Fibroblast of peridontal ligament (primary cell): Measurements from ENCODE around the gene POLR2F.
"Not testable (repeated sequence)": the region's sequence is repeated elsewhere in the genome, so short reads cannot be mapped to it uniquely, and the experiment has no call there.

ENCODE experiments used
- DNase-seq: peaks from one replicate; pipeline ENCODE4 v3.0.0-alpha.2; 2010; ENCODE audit errors: extremely low read depth

The POLR2F gene

DNA sequence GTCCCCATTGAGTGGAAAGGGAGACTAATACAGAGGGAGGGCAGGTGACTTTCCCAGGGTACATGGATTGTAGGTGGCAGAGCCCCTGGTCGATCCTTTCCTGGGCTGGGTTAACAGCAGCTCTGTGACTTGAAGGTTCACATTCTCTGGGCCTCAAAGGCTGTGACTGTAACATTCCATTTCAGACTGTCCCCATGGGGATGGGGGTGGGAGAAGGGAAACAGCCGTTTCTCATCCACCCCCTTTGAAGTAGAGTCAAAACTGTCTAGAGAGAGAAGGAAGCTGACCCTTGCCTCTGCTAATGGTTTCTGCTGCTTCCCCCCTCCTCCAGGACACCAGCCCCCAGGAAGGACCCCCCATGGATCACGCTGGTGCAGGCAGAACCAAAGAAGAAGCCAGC is 28.2 kb upstream of the POLR2F start:
- DNase-seq = no peak

DNA sequence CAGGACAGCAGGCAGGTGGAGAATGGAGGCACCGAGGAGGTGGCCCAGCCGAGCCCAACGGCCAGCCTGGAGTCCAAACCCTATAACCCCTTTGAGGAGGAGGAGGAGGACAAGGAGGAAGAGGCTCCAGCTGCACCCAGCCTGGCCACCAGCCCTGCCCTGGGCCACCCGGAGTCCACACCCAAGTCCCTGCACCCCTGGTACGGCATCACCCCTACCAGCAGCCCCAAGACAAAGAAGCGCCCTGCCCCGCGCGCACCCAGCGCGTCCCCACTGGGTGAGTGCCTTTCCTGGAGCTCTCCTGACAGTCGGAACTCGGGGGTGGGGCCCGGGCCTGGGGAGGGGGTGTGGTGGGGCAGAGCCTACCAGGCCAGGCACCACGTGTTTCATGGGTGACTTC is 27.7 kb upstream of the POLR2F start:
- no peak for DNase-seq

DNA sequence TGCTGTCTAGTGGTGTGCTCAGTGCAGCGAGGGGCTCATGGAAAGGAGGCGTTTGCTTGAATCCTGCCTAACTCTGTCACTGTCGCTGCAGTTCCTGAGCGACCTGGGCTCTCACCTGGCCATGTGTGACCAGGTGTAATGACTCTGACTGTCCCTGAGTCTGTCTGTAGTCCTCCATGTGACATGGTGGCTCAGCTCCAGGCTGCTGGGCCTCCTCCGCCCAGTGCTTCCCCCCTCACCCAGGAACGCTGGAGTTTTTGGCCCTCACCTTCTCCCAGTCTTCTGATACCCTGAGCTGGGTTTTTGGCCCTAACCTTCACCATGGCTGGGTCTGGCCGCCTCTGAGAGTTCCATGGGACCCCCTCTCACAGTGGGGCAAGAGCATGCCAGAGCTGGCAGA is 27.1 kb upstream of the POLR2F start:
- no peak for DNase-seq

DNA sequence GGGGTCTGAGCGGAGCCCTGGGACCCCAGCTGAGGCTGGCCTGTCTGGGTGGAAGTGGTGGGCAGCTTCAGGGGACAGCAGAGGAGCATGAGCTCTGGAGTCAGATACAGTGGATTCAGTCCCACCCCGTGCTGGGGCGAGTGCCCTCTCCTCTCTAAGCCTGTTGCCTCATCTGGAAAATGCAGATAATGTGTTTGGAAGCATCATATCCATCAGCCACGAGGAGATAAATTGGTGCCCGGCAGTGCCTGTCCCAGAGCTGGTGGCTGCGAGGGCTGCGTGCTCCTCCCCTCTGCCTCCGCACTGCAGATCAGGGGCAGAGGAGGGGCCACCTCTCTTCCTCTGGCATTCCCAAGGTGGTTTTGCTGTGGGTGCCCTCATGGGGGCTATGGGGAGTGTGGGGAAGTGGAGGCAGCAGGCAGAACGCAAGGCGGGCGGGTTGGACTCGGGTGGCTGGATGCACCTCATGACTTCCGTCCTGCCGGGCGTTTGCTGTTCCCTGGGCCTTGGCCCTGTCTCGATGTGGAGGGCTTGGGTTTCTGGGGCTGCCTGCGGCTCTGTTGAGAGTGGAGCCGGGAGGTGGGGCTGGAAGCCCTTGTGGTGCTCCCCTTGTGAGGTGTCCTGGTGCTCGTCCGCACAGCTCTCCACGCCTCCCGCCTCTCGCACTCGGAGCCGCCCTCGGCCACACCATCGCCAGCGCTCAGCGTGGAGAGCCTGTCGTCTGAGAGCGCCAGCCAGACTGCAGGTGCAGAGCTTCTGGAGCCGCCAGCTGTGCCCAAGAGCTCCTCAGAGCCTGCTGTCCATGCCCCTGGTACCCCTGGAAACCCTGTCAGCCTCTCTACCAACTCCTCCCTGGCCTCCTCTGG is 26.5 kb upstream of the POLR2F start:
- no peak for DNase-seq

DNA sequence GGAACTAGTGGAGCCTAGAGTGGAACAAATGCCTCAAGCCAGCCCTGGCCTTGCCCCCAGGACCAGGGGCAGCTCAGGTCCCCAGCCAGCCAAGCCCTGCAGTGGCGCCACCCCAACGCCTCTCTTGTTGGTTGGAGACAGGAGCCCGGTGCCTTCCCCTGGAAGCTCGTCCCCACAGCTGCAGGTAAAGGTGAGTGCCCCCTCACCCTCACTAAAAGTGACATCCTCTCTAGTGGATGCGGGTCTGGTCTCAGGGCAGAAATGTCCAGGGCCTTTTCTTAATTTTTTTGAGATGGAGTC is 25.9 kb upstream of the POLR2F start:
- no peak for DNase-seq

DNA sequence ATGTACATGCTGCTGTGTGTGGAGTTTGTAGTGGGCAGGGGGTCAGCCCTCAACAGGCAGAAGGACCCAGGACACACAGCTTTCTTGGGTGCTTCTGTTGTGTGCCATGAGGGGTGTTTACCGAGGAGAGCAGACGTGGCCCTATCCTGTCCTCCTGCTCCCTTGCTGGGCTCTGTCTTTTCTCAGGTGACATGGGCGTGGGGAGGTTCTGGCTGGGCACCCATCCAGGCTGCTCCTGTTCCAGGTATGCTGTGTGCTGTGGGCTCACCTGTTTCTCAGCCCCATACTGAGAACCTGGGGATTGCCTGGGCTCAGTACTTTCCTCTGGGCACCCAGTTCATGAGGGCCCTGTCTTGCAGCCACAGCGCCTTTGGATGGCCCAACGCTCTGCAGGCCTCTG is 24.1 kb upstream of the POLR2F start:
- no peak for DNase-seq

DNA sequence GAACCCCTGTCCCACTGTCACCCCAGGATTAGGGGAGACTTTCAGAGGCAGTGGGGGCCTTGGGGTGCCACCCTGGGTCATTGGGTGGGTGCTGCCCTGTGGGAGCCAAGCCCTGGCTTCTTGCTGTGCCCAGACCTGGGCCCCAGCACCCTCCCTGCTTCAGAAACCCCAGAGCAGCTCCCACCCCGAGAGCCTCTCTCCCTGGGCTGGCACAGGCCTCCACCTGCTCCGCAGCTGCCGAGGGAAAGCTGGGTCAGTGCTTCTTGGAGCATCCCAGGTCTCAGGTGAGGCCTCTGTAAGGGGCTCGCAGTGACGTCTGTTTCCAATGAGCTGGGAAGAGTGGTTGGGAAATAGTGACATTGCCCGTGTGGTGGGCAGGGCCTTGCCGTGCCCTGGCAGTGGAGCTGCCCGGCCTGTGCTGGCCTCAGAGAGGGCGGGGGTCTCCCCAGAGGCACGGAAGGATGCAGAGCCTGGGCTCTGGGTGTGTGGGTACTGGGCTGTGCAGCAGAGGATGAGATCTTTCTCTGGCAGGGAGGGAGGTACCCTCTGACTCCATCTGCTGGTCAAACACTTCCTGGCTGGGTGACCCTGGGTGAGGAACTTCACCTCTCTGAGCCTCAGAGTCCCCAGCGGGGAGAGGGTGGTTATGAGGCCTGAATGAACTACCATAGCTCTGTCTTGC is 23.1 kb upstream of the POLR2F start:
- peak; percentile 39 for DNase-seq

DNA sequence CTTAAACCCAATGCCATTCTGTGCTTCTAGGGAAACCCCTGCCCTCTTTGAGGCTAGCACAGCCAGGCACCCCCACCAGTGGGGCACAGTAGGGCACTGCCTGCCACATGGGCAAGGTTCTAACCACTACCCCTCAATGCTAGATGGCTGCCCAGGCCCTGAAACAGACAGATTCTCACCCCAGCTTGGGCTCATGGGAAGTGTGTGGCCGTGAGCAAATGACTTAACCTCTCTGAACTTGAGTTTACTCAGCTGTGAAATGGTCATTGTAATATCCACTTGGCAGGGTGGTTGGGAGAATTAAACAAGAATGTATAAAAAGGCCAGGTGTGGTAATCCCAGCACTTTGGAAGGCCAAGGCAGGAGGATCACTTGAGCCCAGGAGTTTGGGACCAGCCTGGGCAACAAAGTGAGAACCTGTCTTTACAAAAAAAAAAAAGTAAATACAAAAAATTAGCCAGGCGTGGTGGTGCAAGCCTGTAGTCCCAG is 22.5 kb upstream of the POLR2F start:
- DNase-seq = no peak

DNA sequence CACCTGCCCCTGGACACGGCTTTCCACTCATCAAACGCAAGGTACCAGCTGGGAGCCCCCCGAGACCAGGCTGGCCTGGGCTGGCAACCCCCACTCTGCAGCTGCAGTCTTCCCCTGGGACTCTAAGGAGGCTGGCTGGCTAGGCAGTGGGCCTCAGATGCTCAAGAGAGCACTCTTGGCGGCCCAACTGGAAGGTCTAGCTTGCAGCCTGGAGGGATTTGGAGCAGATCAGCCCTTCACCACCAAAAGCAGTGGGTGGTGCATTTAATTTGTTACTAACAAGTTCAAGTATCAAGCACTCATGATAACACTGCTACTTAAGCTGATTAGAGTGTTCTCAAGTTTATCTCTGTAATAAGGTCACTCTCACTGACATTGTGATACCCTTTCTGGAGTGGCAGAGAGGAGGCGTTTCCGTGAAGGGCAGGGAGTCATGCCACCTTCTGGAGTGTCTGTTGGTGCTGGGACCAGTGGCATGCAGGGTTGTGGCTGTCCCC is 21.6 kb upstream of the POLR2F start:
- no peak for DNase-seq

DNA sequence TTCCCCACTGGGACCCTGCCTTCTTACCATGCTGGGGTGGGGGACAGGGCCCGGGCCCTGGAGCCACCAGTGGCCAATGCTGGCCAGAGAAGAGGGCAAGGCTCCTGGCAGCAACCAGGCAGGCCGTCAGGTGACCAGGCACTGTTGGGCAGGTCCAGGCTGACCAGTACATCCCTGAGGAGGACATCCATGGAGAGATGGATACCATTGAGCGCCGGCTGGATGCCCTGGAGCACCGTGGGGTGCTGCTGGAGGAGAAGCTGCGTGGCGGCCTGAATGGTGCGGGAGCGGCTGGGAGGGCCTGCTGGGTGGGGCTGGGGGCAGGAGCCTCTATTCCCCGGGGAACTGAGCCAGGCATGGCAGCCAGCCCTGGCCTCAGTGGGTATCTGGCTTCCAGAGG is 21.1 kb upstream of the POLR2F start:
- DNase-seq = no peak

DNA sequence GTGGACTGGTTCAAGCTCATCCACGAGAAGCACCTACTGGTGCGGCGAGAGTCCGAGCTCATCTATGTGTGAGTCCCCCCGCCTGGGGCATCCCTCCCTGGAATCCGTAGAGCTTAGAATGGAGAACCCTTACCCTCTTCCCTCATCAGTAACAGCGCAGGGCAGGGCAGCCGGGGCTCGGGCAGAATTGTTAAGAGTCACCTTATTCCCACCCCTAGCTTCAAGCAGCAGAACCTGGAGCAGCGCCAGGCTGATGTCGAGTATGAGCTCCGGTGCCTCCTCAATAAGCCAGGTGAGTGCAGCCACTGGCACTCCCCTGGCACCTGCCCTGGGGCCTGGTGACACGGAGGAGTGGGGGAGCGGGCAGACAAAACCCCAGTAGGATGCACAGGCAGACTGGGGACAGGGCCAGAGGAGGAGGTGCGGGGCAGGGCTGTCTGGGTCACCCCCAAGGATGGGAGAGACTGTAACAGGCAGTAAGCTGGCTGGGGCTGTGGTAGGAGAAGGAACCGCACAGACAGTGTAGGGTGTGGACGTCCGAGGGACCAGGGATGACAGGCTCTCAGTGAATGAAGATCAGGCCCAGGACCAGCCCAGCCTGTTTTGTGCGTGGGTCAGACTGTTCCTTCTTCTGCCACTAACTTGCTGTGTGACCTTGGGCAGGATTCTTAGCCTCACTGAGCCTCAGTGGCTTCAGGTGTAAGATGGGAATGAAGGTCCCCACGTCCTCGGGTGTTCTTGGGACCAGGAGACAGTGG is 20.5 kb upstream of the POLR2F start:
- DNase-seq = no peak

DNA sequence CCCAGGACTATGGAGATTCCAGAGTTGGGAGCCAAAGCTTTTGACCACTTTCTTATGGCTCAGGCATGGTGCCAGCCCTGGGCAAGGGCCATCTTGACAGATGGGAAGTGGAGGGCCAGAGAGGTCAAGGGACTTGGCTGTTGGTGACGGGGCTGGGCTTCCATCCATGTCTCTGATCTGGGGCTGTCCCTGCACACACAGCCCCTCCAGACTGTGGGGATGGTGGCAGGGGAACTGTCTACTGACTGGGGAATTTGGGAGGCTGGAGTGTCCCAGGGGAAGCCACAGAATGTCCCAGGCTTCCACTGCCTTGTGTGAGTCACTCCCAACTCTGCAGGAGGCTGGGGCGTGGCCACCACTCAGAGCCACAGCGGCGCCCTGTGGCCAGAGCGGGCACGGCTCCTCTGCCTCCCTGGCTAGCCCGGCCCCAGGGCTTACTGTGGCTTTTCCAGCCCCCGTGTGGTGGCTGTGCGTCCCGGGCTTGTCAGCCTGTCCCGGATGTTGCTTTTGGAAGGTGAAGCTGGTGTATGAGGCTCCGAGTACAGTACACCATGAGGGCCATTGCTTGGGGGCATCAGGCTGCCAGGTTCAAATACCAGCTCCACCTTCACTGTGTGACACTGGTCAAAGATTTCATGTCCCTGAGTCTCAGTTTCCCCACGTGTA is 19.7 kb upstream of the POLR2F start:
- DNase-seq = peak; percentile 82

DNA sequence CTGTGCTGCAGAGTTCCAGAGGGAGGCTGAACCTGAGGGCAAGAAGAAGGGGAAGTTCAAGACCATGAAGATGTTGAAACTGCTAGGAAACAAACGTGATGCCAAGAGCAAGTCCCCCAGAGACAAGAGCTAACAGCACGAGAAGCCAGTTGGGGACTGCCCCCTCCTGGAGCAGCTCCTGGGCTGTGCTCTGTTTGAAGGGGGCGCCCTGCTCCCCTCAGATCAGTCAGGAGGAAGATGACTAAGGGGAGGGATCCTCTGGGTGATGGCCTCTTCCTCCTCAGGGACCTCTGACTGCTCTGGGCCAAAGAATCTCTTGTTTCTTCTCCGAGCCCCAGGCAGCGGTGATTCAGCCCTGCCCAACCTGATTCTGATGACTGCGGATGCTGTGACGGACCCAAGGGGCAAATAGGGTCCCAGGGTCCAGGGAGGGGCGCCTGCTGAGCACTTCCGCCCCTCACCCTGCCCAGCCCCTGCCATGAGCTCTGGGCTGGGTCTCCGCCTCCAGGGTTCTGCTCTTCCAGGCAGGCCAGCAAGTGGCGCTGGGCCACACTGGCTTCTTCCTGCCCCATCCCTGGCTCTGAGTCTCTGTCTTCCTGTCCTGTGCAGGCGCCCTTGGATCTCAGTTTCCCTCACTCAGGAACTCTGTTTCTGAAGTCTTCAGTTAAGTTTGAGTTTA is 12.7 kb upstream of the POLR2F start:
- DNase-seq = peak; percentile 46

DNA sequence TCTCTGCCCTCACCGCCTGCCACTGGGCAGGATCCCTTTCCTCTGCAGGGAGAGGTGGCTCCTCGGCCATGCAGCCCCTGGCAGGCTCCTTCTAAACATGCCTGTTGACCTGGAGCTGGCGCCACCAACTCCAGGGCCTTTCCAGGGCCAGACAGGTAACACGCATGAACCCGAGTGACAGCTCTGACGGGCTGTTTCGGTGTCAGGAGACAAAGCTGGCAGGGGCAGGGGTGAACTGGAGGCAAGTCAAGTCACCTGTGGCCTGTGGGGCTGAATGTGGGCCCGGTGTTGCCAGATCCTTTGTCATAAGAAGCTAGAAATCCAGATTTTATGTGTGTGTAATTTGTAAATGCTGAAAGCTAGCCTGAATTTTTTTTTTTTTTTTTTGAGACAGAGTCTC is 11.4 kb upstream of the POLR2F start:
- DNase-seq = no peak

DNA sequence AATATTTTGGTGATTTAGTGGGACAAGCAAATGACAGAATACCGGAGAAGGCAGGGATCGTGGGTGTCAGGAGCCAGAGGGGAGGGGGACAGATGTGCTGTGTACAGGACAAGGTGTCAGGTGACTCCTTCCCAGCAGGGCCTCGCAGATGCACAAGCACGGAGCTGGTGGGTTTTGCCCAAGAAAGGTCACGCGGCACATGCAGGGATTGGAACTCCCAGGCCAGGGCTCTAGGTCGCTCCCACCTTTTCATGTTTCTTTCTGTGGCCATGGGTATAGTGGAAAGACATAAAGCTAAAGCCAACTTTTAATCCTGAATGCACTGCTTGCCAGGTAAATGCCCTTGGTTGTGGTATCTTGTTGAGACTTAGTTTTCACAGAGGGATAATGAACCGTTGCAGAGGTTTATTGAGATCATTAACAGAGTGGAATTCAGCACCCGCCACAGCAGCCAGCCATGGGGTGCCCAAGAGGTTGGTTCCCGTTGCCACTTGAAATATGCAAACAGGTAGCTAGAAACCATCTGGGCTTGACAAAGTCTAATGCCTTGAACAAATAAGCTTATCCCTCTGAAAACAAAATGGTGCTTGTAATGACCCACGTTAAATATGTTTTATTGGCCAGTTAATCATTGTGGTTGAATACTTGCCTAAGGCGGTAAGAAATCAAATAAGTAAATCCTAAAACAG is 10.2 kb upstream of the POLR2F start:
- no peak for DNase-seq

DNA sequence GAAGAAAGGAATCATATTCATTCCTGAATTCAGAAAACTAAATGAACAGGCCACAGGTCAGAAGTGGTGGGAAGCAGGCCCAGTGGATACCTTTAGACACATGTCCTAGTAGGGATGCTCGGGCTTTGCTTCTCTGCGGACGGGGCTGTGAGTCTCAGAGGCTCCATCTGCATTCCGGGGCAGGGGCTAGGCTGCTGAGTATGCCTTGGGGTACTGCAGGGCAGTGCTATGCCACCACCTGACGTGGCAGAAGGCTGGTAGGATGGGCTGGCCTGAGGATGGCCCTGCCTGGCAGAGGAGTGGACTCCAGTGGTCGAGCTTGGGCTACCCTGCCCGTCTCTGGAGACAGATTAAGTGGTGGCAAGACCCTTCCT is 9.7 kb upstream of the POLR2F start:
- no peak for DNase-seq

DNA sequence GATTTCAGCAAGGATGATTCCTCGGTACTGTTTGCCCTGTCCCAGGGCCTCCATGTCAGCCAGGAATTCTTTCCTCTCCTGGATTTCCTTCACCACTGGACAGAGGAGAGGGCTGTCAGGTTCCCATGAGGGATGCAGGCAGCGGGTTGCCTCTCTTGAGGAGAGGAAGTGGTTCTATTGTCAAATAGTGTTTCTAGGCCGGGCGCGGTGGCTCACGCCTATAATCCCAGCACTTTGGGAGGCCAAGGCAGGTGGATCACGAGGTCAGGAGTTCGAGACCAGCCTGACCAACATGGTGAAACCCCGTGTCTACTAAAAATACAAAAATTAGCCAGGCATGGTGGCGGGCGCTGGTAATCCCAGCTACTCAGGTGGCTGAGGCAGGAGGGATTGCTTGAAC is 9.1 kb upstream of the POLR2F start:
- DNase-seq = not testable (repeated sequence)

DNA sequence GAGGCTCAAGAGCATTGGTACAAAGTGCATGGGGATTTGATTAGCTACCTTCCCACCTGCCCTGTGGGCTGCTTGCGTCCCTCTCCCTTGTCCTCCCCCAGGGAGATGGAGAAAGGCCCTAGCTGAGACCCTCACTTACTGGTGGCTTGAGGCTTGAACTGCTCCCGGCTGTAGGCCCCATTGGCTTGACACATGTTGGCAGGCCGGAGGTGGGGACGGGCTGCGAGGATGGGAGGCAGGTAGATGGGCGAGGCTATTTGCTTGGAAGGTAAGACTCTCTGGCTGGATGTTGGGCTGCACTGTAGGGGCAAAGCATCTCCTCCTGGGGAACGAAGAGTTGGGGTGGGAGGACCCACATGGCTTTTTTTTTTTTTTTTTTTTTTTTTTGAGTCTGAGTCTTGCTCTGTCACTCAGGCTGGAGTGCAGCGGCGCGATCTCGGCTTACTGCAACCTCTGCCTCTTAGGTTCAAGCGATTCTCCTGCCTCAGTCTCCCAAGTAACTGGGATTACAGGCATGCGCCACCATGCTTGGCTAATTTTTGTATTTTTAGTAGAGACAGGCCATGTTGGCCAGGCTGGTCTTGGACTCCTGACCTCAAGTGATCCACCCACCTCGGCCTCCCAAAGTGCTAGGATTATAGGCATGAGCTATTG is 6.2 kb upstream of the POLR2F start:
- not testable (repeated sequence) for DNase-seq

DNA sequence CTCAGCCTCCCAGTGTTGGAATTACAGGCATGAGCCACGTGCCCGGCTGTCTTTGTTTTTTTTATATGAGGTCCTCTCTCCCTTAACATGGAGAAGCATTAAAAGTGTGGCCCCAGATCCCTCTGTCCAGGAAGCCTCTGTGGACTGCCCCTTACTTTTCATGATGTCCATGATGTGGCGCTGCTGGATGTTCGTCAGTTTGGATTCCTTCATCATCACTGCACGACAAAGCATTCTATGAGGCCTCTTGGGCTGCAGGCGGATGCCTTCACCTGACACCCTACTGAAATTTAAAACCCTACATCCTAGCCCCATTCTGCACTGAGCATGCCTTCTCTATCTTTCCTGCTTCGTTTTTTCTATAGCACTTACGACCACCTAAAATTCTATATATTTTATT is 2.2 kb upstream of the POLR2F start:
- no peak for DNase-seq

DNA sequence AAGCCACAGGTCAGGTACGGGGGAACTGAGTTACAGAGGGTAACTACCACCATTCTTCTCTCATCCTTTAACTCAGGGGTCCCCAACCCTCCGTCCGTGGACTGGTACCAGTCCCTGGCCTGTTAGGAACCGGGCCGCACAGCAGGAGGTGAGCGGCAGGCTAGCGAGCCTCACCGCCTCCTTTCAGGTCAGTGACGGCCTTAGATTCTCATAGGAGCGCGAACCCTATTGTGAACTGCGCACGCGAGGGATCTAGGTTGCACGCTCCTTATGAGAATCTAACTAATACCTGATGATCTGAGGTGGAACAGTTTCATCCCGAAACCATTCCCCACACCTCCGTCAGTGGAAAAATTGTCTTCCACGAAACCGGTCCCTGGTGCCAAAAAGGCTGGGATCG is 870 bp upstream of the POLR2F start:
- not testable (repeated sequence) for DNase-seq
